Skin epidermis (tissue), 12 donors: ENCODE results near the gene LGALSL.

ENCODE experiments used
- H3K27ac ChIP-seq, 21 experiments: fragments of 200-600 bp; sonication (generic) in 11 of 21; one replicate each; pipeline ENCODE4 v1.5.0; 2020; ENCODE audit warnings: mild to moderate bottlenecking in 3 of 21, inconsistent platforms in 2 of 21, moderate library complexity in 2 of 21
- H3K4me3 ChIP-seq, 7 experiments: fragments of 200-600 bp; sonication (generic) in 2 of 7; one replicate each; pipeline ENCODE4 v1.5.0; 2020; ENCODE audit warnings: inconsistent platforms in 2 of 7, mild to moderate bottlenecking in 2 of 7, moderate library complexity in 1 of 7

The LGALSL gene

DNA sequence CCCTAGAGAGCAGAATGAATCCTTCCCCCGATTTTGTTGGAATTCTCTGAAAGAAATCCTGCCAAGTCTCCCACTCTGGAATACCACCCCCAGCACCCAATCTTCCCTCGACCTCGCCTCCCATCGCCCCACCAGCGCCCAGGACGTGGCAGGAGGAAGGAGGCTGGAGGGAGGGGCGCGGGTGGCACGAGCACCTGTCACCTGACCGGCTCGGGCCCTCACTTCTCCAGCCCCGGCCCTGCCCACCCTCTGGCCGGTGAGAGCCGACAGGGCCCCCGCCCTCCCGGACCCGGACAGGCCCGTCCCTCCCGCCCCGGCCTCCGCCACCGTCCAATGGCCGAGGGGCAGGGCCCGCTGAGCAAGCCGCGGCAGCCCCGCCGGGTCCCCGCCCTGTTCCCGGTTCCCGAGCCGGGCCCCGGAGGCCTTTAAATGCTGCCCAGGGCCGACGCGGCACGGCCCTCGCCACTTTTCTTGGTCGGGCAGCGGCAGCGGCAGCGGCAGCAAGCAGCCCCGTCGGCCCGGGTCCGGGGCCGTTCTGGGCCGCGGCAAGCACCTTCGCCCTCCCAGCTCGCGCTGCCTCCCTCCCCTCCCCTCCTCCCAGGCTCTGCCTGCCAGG is at the start of gene LGALSL:
TSS of gene LGALSL (plus strand) at position 393 of the 616 bp plus-strand sequence. CDS start 384 bp downstream, outside the sequence.
- Histone ChIP-seq H3K27ac (peak within 1 kb of the TSS; percentile 72 to 98 (median 93)), H3K4me3 (peak within 1 kb of the TSS; percentile 64 to 87 (median 83))

DNA sequence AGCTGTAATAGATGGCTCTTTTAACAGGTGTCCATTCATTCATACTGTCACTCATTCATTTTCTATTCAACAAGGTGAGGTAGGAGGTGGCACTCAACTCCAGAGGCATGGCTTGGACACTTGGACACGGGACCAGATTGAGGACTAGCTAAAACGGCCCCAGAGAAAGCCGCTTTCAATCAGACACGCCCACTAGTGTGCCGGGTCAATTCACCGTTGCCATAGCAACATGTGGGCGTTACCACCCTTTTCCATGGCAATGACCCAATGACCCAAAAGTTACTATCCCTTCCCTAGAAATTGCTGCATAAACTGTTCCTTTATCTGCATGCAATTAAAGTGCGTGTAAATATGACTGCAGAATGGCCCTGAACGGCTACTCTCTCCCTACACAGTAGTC is 49.2 kb upstream of the LGALSL start:
- Histone ChIP-seq H3K27ac (peak overlapping the region in 14 of 21 experiments; percentile 2 to 80 (median 74)), H3K4me3 (no peak overlapping the region)

DNA sequence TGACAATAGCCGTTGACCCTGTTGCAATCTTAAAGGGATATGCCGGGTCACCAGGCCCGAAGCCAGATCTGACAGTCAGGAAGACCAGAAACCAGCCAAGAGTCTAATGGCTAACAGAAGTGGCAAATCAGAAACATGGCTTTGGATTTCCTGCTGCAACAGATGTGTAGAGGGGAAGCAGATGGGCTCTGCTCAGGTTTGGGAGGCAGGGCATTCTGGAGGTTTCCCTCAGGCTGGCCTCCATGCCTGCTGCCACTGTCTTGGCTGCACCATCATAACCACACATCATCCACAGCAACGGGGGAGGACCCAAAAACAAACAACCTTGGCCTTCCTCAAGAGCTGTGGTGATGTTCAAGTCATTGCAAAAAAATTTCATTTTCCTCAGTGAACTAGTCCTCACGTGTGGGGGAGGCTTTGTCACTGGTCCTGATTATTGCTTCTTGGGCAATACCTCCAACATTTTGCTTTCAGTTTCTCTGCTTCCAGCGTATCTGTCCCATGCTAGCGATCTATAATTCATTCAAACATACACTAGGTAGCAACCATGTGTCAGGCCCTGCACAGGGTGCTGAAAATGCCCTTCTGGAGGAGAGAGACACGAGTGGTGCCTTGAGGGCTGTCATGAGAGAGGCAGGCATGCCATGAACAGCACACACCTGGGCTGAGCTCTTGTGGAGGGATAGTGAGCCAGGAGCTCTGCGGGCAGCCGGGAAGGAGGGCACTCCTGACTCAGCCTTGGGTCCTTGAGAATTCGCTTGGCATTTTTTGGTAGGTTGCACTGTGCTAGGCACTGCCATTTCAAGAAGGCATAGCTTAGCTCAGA is 48.2 kb upstream of the LGALSL start:
- peak overlapping the region in 10 of 21 experiments; percentile 1 to 71 (median 41) for H3K27ac ChIP-seq
- no peak overlapping the region for H3K4me3 ChIP-seq

DNA sequence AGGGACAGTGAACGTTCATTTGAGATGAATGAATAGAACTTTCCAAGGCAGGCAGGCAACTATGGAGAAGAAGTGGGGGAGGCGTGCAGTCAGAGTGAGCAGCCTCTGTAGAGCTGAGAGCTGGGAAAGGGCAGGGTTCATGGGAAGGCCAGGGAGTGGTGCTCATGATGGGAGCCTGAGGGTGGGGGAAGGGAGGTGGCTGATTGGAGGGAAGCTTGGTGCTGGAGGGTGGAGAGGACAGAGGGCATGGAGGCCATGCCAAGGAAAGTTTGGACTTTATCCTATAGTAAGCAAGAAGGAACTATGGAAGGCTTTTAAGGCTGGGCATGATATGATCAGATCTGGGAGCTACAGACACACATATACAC is 47.6 kb upstream of the LGALSL start:
- H3K27ac ChIP-seq, result peak overlapping the region in 7 of 21 experiments; percentile 1 to 71 (median 37)

DNA sequence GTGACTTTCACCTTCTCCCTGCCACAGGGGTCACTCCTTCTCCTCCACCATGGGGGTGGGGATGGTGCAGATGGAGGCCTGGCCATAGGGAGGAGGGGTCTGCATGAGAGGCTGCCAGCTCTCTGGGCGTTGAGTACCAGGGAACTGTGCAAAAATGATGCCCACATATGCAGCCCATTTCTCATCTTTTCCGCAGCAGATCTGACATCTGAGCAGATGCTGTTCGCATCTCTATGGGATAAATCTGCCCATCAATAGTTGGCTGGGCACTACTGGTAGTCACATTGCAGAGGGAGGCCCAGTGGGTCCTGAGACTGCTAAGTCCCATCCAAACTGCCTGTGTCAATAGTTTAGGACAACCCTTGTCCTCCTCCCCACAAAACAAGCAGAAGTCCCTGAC is 45.9 kb upstream of the LGALSL start:
- Histone ChIP-seq H3K4me3 (no peak overlapping the region), H3K27ac (no peak overlapping the region)

More for the DNA sequence above, 47.6 kb upstream of the LGALSL start:
- H3K4me3 ChIP-seq, result no peak overlapping the region

DNA sequence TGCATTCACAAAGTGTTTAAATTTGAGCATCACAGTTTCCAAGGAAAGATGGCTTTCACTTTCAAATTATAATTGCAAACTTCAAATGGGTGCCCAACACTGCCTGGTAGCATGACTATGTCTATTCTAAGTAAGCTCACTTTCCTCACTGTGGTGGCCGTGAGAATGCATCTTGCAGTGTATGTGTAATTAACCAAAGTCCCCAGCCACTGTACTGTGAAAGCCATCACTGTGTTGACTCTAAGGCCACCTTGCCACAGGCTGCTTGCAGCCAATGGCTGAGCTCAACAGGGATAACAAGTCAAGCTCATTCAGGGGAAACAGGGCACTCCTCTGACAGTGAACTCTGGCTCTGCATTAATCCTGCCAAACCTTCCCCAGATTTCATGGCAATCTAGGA is 43.3 kb upstream of the LGALSL start:
- no peak overlapping the region for H3K27ac ChIP-seq
- no peak overlapping the region for H3K4me3 ChIP-seq

DNA sequence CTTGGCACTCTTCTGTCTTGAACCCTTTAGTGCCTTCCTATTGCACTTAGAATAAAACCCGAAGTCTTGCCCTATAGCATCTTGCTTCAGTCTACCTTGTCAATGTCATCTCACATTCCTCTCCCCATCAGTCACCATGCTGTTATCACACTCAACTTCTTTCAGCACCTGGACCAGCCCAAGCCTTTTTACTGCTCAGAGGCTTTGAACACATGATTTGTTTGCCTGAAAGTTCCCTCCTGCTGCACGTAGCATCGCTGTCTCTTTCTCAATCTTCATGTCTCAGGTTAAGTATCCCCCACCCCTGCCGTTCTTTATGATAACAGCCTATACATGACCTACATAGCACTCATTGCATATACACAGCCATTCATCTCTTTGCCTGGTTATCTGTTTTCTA is 41.3 kb upstream of the LGALSL start:
- Histone ChIP-seq H3K27ac (no peak overlapping the region), H3K4me3 (no peak overlapping the region)

DNA sequence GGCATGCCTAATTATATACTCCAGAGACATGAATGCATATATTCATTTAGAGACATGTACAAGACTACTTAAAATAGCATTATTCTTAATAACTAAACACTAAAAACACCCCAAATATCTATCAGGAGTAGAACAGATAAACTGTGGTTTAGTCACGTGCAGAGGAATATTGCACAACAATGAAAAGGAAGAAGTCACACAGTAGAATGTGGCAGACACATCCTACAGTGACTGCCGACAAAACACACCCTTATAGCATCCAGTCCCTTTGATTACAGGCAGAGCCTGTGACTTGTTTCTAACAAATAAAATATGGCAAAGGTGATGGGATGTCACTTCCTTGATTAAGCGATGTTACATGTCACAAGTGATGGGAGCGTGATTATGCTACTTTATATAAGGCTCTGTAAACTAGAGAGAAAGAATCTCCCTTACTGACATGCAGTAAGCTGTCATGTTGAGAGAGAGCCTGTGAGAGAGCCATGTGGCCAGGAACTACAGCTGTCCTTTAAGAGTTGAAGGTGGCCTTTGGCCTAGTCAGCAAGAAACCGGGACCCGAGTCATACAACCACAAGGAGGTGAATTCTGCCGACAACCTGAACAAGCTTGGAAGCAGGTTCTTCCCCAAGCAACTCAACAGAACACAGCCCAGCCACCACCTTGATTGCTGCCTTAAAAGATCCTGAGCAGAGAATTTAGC is 39.1 kb upstream of the LGALSL start:
- Histone ChIP-seq H3K4me3 (no peak overlapping the region), H3K27ac (no peak overlapping the region)

DNA sequence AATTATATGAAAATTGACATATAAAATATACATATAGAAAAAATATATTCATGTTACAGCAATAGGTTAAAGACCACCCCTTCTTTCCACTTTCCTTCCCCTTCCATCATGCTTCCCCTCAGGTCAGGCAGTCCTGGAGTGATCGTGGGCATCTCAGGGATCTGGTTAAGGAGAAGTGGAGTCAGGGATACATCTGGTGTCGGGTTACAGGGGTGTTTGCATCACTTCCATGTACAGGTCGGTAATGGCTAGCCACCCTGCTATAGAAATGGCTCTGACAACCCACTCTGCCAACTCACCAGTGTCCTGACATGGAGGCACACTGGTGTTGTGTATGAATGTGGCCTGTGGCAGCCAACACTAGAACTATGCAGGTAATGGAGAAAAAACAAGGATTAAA is 36.3 kb upstream of the LGALSL start:
- no peak overlapping the region for H3K4me3 ChIP-seq
- no peak overlapping the region for H3K27ac ChIP-seq

DNA sequence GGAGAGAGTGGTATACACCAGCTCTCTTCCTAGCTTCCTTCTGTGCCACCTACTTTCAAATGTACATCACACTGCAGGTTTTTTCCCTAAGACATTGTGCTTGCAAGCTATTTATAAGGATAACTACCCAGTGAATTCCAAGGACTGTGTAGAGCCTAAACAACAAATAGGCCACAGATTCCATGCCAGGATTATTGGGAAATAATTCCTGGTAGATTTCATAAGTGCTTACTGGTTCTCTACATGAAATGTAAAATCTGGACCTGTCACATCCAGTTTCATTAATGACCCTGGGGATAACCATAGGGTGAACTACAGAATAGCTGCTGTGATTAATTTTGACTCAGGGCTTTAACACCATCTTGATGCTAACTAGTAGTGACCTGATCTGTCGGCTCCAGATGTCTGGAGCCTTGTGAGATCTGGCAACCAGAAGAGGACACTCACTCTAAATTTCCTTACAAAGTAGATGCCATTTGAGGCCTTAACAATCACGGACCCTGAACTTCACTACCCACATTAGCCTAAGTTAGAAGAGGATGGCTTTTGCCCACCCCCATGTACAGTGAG is 34.3 kb upstream of the LGALSL start:
- Histone ChIP-seq H3K27ac (no peak overlapping the region), H3K4me3 (no peak overlapping the region)

DNA sequence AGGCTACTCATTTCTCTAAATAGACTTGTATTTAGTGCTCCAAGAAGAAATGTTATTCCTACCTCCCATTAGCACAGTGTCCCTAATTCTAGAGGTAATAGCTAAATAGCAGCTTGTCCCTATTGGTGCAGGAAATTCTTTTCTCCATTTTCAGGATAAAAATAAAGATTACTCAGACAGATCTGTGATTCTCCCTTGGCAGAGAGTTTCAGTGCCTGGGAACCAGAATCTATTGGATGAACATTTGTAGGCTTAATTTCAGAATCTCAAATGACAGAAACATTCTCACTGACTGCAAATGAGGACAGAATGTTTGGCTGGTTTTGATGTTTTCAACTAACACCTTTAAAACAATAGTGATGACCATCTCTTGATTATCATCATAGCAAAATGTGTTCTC is 33.3 kb upstream of the LGALSL start:
- peak overlapping the region in 1 of 21 experiments; percentile 2 for H3K27ac ChIP-seq
- no peak overlapping the region for H3K4me3 ChIP-seq

DNA sequence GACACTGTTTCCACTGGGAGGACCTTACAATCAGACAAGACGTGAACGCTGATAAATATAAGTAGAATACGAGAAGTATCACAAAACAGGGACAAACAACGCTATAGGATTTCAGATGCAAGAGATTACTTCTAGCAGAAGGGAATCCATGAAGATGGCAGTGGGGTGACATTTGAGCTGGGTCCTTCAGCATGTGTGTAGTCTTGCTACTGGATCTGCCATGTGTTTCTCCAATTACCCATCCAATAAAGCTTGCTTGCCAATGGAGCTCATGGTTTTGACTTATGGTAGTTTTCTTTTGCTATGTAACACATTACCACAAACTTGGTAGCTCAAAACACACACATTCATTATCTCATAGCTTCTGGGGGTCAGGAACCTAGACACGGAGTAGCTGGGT is 32.8 kb upstream of the LGALSL start:
- no peak overlapping the region for H3K27ac ChIP-seq
- no peak overlapping the region for H3K4me3 ChIP-seq

DNA sequence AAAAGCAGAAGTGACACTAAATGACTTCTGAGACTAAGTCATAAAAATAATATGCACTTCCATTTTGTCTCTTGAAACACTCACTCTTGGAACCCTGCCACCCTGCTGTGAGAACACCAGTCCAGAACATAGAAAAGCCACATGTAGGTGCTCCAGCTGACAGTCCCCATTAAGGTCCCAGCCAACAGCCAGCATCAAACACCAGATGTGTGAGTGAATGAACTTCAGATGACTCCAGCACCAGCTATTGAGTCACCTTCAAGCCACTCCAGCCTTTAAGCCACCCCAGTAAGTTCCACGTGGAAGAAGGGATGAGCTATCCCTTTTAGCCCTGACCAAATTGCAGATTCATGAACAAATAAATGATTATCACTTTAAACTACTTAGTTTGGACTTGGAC is 31.5 kb upstream of the LGALSL start:
- no peak overlapping the region for H3K4me3 ChIP-seq
- H3K27ac ChIP-seq, result no peak overlapping the region

DNA sequence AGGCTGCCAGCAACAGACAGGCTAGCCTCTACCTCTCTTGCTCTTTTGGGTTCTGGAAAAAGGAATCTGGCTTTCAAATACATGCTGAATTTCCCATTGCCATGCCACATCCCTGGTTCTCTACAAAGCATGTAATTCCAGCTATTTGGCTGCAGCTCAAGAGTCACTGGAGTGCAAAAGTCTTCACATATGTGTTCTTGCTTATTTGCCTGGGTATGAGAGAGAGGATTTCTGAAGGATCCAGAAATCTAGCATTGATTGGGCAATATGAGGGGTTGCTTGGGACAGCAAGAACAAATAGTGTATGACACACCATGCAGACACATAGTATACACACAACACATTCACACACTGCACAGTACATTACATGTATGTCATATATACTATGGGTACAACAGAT is 30.7 kb upstream of the LGALSL start:
- no peak overlapping the region for H3K4me3 ChIP-seq
- peak overlapping the region in 1 of 21 experiments; percentile 21 for H3K27ac ChIP-seq

DNA sequence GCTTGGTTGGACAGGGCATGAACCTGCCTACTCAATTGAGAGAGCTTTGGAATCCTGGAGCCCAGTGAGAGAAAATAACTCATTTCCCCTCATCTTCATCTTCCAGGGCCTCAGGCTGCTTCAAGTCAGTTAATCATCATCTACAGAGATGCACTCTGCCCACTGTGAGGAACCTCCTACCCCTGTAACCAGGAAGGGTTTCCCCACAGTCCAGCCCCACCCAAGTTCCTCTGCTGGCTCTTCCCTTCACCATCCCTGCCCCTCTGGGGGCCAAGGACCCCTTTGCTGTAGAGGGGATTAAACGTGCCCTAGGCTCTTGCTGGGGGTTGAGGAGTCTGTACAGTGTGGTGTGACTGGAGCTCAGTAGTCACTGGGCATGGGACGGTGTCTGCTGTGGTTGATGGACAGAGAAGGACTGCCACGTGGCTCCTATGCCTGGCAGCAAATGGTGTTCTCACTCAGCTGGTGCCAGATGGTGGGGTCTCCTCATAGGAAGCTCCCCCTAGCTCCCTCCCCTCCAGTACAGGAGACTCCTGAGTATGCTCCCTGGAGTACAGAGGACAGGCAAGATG is 29.5 kb upstream of the LGALSL start:
- no peak overlapping the region for H3K27ac ChIP-seq
- no peak overlapping the region for H3K4me3 ChIP-seq

DNA sequence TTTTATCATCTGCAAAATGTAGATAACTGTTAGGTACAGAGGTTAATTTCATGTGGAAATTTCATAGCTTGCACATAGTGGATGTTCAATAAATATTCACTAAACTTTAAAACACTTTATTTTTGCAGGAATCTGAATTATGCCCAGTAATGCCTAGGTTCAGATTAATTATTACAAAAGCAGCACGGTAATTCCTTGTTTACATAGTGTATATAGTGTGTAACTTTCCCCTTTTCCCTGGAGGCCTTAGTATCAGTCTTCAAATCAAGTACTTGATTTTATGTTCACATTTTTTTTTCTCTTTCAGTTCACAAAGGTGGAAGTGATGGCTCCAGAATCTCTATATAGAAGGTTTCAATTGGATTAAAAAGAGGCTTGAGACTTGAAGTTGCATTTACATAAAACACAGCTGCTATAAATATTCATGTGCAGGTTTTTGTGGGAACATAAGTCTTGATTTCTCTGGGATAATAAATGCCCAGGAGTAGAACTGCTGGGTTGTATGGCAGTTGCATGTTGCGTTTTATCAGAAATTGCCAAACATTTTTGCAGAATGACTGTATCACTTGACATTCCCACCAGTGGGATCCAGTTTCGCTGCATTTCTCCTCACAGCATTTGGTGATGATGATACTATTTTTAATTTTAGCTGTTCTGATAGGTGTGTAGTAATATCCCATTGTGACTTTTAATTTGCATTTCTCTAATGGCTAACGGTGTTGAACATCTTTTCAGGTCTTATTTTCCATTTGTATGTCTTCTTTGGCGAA is 27.6 kb upstream of the LGALSL start:
- Histone ChIP-seq H3K27ac (no peak overlapping the region), H3K4me3 (no peak overlapping the region)

DNA sequence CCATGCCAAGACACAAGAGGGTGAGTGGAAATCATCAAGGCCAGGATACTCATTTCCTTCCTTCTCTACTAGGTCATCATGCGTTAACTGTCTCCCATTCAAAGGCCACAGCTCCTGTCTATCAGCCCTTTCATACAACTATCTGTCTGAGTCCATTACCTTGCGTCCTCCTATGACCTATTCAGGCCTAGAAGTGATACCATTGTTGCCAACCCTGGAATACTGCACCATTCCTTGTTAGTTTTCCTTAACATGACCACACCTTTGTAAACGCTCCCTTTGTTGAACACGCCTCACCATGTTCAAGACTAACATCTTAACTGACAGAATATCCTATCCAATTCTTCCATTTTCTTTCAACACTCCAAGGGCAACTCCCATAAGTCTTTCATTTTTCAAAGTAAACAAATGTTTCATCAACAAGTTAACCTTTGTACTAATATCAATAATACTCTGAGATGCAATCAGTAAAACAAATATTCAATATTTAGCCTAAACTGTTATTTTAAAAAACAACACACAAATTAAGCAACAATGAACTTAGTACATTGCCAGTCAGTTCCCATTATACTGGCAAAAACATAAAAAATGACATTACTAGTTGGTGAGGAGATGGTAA is 19.8 kb upstream of the LGALSL start:
- no peak overlapping the region for H3K27ac ChIP-seq
- no peak overlapping the region for H3K4me3 ChIP-seq

DNA sequence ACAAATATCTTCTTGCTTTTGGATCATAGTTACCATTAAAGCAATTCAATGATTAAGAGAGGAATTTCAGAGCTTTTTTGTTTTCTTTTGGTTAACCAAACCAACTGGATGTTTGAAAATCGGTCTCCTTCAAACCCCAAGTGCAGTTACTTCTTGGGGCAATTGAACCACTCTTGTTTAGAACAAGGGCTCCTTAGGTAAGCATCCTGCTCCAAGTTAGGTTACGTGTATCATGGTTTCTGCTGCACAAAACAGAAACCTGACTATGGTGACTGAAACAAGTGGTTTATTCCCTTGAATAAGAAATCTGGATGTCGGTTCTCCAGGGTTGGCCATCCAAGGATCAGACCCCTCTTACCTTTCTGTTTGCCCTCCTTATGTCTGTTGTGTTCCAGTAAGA is 16.1 kb upstream of the LGALSL start:
- H3K27ac ChIP-seq, result no peak overlapping the region

DNA sequence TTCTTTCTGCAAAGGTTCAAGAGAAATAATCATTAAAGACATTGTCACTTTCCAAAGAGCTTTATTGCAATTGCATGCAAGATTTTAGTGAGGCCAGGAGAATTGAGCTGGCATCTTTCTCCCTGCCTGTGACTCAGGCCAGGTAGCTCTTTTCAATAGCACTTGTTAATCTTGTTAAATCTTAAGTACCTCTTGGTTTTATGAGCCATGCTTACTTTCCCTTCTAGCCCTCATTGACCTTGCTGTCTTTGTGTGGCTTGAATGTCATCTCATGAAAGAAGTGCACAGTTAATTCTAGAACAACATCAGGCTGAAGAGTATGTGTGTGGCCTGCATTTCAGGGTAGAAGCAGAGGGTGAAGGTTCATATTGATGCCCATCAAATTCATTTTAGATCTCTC is 14.8 kb upstream of the LGALSL start:
- Histone ChIP-seq H3K27ac (no peak overlapping the region), H3K4me3 (no peak overlapping the region)

More for the DNA sequence above, 16.1 kb upstream of the LGALSL start:
- no peak overlapping the region for H3K4me3 ChIP-seq
